Midbrain (tissue), 1 donor: ENCODE results near the gene BPIFB4.
"Not testable (repeated sequence)": the region's sequence is repeated elsewhere in the genome, so short reads cannot be mapped to it uniquely, and the experiment has no call there.

Experiments
- DNase-seq: peaks from one replicate; lab custom pipeline; 2025; lab: John Stamatoyannopoulos, UW

Gene BPIFB4

DNA sequence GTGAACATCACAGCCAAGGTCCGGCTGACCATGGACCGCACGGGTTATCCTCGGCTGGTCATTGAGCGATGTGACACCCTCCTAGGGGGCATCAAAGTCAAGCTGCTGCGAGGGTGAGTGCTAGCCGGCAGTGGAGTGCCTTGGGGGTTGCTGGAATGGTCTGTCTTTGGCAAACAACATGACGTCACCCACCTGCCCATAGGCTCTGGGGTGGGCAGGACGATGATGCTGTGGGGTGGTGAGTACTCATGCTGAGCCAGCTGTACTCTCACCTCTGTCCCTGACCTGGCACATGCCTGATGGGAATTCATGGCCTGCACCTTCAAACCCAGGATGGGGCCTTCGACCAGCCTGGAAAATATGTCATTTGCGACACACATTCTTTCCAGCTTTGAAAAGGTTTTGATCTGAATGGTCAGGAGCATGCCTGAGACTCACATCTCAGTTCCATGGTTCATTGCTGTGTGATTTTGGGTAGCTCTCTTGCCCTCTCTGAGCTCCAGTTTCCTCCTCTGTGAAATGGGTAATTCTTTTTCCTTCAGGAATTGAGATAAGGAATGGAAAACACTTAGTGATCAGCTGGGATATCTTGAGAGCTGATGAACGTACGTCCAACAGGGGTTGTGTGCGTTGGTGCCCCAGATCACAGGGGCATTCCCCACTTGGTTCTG lies 6.7 kb downstream of the BPIFB4 start:
- DNase-seq: no peak

DNA sequence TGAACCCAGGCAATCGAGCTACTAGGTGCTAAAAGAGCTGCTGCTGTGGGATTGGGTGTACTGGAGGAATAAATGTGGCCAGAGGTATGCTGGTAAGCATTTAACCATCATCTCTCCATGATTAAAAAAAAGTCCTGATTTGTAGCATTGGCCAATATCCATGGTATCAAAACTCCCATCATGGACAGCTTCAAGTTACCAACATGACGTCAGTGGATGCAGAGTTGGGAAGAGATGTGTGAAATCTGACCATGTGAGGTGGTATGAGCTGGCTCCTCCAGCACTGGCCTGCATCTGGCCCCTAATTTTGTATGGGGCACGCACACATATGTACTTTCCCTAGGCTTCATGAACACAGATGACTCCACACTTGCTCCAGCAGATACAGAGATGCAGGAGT lies 11.7 kb downstream of the BPIFB4 start:
- no peak for DNase-seq

DNA sequence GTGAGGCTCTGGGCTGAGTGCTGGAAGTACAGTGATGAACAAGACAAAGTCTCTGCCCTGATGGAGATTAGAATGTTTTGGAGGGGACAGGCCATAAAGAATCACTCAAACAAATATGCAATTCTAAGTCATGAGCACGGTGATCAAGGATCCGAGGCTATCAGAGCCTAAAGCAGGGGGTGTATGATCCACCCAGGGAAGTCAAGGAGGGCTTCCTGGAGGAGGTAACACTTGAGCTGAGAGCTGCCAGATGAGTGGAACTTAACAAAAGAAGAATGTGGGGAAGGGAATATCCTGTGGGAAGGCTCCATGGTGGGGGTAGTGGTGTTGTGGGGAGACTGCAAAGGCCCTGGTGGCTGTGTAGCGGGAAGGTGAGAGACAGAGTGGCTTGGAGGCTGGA lies 12.2 kb downstream of the BPIFB4 start:
- DNase-seq: no peak

DNA sequence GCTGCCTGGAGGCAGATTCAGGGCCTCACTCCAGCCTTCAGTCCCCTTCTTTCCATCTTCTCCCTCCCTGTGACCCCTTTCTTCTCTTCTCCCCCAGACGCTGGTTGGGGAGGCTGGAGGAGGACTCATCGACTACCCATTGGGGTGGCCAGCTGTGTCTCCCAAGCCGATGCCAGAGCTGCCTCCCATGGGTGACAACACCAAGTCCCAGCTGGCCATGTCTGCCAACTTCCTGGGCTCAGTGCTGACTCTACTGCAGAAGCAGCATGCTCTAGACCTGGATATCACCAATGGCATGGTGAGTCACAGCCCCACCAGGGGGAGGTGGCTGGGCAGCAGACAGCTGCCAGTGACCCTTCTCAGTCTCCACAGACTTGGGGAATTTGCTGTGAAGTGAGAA lies 12.9 kb downstream of the BPIFB4 start:
- DNase-seq: no peak

DNA sequence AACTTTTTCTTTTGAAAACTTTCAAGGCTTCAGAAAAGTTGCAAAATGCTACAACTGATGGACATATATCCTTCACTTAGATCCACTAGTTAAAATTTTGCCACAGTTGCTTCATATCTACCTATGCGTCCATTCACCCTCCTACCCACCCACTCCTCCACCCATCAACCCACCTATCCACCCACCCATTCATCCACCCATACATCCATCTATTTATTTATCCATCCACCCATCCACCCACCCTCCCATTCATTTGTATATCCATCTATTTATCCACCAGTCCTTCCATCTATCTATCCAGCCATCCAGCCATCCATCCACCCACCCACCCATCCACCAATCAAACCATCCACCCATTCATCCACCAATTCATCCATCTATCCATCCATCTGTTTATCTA lies 13.6 kb downstream of the BPIFB4 start:
- DNase-seq: no peak

DNA sequence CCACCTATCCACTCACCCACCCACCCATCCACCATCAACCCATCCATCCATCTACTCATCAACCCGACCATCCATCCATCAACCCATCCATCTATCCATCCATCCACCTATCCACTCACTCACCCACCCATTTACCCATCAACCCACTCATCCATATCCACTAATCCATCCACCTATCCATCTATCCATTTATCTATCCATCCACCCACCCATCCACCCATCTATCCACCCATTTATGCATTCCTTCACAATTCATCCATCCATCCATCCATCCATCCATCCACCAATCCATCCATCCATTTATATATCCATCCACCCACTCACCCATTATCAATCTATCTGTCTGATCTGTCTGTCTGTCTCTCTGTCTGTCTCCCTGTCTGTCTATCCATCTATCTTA lies 14.1 kb downstream of the BPIFB4 start:
- no peak for DNase-seq

DNA sequence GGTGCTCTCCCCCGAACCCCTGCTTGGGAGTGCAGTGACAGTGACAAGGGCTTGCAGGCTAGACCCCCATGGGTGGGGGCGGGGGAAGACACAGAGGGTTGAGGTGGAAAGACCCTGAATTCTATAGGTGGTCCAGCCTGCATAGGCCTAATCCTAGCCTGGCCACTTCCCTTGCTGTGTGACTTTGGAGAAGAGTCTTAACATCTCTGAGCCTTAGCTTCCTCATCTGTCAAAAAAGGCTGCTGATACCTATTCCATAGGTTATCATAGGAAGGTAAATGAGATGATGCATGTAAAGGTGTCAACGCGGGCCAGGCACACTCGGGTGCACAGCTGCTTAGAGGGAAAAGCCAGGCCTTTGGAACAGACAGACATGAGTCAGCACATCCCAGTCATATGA lies 15.8 kb downstream of the BPIFB4 start:
- DNase-seq: no peak

DNA sequence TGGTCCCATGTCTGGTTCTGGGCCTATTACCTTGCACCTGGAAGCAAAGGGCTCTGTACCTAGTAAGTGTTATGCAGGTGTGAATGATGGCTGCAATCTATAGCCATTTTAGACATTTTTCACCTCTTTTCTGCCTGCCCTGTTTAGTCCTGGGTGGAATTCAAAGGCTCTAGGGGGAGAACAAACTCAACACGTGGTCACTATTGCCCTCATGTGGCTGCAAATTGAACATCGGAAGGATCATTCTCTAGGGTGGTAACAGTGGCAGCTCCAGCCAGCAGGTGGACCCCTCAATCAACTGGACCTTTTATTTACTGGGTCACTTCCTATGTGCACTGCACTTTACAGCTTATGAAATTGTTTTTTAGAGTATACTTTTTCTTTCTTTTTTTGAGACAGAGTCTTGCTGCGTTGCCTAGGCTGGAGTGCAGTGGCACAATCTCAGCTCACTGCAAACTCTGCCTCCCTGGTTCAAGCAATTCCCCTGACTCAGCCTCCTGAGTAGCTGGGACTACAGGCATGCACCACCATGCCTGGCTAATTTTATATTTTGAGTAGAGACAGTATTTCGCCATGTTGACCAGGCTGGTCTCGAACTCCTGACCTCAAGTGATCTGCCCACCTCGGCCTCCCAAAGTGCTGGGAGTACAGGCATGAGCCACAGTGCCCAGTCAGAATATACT lies 16.6 kb downstream of the BPIFB4 start:
- peak; percentile 75 for DNase-seq

DNA sequence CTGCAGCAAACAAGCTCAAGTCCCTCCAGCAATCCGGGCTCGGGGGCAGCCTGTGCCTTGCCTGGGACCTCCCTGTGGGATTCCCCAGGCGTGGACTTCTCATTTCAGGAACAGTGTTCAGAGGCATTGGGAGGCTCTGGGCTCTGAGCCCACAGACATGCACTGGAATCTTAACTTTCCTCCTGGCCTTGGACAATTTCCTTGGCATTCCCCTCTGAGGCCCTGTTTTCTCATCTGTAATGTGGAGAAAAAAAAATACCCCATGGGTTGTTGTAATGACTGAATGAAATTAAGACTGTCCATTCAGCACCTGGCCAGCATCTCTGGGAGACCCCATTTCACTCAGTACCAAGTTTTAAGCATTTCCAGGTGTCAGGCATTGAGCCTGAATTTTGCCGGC lies 17.6 kb downstream of the BPIFB4 start:
- DNase-seq: no peak

DNA sequence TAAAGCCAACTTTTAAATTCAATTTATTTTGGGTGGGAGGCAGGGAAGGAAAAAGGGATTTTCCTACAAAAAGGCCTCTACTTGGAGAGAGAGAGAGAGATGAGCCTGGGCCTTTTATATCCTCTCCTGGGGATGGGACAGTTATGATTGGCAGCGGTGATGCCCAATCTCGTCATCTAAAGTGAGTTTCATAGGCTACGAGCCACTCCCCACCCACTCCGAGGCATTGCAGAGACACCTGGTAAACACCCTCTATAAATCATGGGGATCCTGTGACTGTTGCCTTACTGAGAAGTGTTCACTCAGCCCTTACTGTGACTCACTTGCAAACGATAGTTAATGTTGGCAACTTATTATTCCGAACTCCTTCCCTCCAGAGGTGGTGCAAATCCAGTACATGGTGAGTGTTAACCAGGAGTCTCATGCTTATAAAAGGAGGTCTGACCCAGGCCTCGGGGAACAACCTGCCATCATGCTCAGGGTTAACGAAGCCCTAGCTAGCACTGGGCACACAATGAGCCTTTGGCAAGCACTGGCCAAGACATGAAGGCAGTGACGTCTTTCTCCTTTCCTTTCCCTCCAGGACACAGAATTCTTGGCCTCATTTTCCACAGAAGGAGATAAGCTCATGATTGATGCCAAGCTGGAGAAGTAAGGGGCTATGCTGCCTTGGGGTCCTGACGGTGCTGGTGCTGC lies 20.5 kb downstream of the BPIFB4 start:
- no peak for DNase-seq

DNA sequence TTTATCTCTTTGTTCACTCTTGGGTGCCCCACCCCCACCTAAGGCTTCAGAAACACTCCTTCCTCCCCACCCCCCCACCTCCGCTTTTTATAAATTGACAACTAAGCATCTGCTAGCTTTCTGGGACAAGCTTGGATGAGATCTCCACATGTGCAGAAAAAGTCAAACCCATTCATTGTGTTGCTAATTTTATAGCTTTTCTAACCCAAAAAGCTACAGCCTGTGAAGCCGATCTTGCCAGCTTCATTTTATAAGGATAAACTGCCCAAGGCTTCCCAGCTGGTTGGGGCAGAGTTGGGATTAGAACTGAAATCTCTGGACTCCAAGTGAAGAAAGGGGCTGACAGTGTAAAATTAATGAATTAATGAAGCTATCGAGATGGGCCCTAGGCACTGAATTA lies 24.1 kb downstream of the BPIFB4 start:
- no peak for DNase-seq

DNA sequence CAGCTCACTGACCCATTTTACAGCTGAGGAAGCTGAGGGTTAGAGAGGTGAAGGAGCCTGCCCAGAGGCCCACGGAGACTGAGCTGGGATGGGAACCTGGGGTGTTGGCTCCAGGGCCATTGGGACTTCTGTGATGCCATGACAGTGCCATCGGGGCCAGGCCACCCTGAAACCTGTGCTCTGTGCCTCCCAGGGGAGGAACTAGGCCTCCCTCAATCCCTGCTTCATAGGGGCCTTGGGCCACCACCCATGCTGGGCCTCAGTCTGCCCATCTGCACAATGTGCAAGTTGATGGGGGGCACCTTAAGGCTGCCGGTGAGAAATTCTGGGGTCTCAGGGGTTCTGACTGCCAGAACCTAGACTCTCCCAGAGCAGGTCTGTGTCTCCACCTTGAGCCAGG lies 24.9 kb downstream of the BPIFB4 start:
- DNase-seq: no peak

DNA sequence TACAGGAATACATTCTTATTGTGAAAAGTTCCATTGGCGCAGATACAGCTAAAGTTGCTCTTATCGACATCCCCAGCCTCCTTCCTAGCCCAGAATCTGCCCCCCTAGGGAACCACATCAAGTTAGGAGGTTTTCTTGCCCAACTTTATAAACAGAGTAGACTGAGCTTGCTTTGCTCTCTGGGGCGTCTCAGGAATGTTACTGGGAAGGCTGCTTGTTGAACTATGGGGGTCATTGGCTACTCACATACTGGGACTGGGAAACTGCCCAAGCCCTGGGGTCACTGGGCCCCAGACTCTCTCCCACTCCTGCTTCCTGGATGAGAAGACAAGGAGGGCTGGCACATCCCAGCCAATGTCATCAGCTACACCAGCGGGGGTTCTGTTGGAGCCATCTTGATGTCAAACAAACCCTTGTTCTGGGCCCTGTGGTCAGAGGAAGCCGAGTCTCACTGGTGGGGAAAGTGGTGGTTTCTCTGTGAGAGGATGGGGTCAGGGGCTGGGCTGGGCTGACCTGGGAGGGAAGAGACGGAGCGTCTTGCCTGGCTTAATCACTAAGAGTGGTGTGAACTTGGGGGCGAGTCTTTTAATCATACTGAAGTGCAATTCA lies 26.0 kb downstream of the BPIFB4 start:
- no peak for DNase-seq

DNA sequence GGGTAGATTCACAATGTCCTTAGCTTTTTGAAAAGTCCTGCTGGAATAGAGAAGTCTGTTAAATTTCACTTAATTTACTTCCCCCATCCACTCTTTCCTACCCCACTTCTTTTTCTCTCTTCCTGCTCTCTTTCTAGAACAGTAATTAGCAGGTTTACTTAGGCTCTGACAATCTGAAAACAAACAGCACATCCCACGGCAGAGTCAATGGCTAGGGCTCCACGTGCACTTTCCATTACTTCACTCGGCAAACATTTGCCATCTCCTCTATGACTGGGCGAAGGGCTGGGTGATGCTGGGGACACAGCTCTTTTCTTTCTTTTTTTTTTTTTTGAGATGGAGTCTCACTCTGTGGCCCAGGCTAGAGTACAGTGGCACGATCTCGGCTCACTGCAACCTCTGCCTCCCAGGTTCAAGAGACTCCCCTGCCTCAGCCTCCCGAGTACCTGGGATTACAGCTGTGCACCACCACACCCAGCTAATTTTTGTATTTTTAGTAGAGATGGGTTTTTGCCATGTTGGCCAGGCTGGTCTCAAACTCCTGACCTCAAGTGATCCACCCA lies 26.7 kb downstream of the BPIFB4 start:
- not testable (repeated sequence) for DNase-seq

DNA sequence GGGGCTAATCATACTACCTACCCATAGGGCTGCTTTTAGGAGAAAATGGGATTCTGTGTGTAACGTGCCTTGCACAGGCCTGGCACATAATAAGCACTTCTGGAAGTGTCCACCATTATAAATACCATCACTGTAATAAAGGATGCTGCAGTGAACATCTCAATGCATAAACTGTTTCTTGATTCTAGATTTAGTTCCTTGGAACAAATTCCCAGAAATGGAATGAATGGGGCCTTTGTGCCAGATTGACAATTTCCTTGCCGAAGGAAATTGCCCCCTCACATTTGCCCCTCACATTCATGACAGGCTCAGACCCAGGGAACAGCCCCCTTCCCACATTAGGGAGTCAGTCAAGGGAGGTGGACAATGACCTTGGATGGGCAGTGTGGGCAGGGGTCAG lies 29.2 kb downstream of the BPIFB4 start:
- DNase-seq: no peak

DNA sequence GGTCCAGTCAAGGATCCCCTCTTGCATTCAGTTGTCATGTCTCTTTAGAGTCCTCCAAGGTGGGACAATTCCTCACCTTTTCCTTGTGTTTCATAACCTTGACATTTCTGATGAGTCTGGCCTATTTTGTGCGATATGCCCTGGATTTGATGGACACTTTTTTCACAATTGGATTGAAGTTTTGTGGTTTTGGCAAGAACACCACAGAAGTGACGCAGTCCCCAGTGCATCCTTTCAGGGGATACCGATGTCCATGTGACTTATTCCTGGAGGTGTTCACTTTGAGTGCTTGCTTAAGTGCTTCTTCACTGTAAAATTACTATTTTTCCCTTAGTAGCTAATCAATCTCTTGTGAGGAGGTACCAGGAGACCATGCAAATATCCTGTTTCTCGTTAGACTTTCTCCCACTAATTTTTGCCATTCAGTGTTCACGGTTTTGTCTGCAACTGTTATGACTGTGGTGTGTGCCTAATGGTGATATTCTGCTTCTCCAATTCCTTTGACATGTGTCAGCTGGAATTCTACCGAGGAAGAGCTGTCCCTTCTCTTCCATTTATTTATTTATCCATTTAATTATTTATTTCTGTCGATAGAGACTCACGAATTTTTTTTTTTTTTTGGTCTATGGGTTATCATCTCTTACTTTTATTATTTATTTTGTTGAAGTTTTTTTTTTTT lies 30.8 kb downstream of the BPIFB4 start:
- no peak for DNase-seq

DNA sequence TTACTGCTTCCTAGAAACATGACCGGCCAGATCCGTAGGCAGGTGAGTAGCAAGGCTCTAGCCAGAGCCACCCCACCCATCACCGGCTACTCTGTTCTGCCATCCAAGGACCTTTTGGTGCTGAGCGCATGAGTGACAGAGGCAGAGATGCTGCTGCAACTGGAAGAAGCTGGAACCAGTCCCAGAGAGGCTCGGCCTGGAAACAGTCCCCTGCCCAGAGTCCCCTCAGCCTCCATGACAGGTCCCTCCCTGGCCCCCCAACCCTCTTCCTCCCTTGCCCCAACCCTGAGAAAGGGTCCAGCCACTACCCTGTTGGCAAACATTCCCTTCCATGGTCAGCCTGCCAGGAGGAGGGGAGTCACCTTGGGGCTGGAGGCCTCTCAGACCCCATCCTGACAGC lies 31.9 kb downstream of the BPIFB4 start:
- DNase-seq: no peak

DNA sequence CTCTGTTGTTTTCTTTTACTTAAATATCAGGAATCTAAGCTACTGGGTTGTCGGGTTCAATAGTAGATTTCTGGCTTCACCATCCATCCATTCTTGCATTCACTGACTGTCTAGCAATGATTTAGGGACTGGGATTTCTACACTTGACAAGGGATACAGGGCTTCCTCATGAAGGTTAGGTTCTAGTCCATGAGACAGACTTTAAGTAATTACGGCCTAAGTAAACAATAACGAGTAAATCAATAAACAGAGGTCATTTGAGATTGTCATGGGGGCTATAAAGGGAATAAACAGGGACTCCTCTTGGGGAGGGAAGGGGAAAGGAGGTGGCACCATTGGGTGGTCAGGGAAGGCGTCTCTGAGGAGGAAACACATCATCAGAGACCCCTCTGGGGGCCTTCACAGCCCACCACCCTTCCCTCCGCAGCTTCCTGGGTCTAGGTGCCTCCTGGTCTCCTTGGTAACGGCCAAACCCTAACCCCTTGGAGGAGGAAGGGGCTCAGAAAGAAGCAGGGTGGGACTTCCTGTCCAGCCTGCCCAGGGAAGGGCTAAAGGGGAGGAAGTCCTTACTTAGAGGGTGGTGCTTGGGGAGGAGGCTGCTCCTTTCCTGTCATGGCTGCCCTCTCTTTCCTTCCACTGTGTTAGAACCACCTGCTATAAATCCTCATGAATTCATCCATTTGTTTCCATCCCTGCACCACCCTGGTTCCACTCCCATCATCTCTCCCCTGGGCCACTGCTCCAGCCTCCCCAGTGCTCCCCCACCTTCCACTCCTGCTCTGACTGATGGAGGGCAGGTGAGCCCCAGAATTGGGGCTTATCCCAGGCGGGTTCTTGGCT lies 33.3 kb downstream of the BPIFB4 start:
- no peak for DNase-seq

DNA sequence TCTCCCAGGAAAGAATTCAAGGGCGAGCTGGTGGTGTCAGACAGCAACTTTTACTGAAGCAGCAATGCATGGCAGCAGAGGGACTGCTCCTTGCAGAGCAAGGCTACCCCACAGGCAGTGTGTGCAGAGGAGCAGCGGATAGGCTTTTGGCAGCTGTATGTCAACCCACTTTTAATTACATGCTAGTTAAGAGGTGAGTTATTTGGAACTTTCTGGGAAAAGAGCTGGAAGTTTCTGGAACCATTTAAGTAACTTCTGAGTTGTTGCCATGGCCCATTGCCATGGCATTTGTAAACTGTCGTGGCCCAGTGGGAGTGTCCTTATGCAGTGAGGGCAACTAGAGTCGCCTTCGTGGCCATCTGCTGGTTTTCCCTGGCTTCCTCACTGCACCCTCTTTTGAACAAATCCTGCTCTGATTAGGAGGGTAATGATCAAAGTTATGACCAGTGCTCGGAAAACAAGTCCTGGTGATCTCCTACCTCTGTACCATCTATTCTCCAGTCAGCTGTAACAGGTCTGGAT lies 34.0 kb downstream of the BPIFB4 start:
- no peak for DNase-seq

DNA sequence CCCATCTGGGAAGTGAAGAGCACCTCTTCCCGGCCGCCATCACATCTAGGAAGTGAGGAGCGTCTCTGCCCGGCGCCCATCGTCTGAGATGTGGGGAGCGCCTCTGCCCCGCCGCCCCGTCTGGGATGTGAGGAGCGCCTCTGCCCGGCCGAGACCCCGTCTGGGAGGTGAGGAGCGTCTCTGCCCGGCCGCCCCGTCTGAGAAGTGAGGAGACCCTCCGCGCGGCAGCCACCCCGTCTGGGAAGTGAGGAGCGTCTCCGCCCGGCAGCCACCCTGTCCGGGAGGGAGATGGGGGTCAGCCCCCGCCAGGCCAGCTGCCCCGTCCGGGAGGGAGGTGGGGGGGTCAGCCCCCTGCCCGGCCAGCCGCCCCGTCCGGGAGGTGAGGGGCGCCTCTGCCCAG lies 36.1 kb downstream of the BPIFB4 start:
- DNase-seq: not testable (repeated sequence)
